GM23338 (cell line): ENCODE results near the gene ERC1. TPM values are rescaled to one million over a fixed set of nuclear protein-coding genes. Genes with fewer than 3 reads are reported as not detected.
A peak's percentile ranks its signal among the peaks of the same experiment; 100 is the strongest.

Experiments
- ATAC-seq: fragments of 200-7000 bp; cut with Tn5 transposase; 3 replicates; pipeline ENCODE4 v1.9.1; 2020
- DNase-seq: peaks from one replicate; pipeline ENCODE4 v3.0.0-alpha.2; 2015; ENCODE audit warnings: low spot score
- H2AFZ ChIP-seq: fragments of 200-600 bp; sonication (generic); 2 replicates; pipeline ENCODE4 v1.8.0; 2016; ENCODE audit warnings: antibody characterized with exemption, mild to moderate bottlenecking, moderate library complexity
- H3F3A ChIP-seq: fragments of 200-600 bp; sonication (generic); replicated peaks from 2 replicates; pipeline ENCODE4 v1.8.0; 2017; ENCODE audit warnings: antibody characterized with exemption, mixed run types, low read depth
- H3K27ac ChIP-seq: fragments of 200-600 bp; sonication (generic); 2 replicates; pipeline ENCODE4 v1.6.1; 2016; ENCODE audit warnings: low read depth
- H3K27me3 ChIP-seq: fragments of 200-600 bp; sonication (generic); 2 replicates; pipeline ENCODE4 v1.8.0; 2016; ENCODE audit warnings: mild to moderate bottlenecking, mixed run types, moderate library complexity; ENCODE audit not compliant: insufficient read depth
- H3K36me3 ChIP-seq: fragments of 200-600 bp; sonication (generic); 2 replicates; pipeline ENCODE4 v1.8.0; 2016; ENCODE audit warnings: mild to moderate bottlenecking; ENCODE audit not compliant: insufficient read depth
- H3K4me1 ChIP-seq: fragments of 200-600 bp; sonication (generic); 2 replicates; pipeline ENCODE4 v1.8.0; 2016; ENCODE audit warnings: mild to moderate bottlenecking, moderate library complexity; ENCODE audit not compliant: insufficient read depth
- H3K4me2 ChIP-seq: fragments of 200-600 bp; sonication (generic); 2 replicates; pipeline ENCODE4 v1.7.1; 2017; ENCODE audit warnings: mixed run types
- H3K4me3 ChIP-seq: fragments of 200-600 bp; sonication (generic); 2 replicates; pipeline ENCODE4 v1.6.1; 2016; ENCODE audit warnings: mixed run types
- H3K79me2 ChIP-seq: fragments of 200-600 bp; sonication (generic); replicated peaks from 2 replicates; pipeline ENCODE4 v1.8.0; 2017; ENCODE audit warnings: mild to moderate bottlenecking; ENCODE audit not compliant: insufficient read depth
- H3K9me2 ChIP-seq: fragments of 200-600 bp; sonication (generic); 2 replicates; pipeline ENCODE4 v1.8.0; 2017; ENCODE audit not compliant: insufficient read depth
- H4K20me1 ChIP-seq: fragments of 200-600 bp; sonication (generic); replicated peaks from 2 replicates; pipeline ENCODE4 v1.8.0; 2017; ENCODE audit warnings: mild to moderate bottlenecking; ENCODE audit not compliant: insufficient read depth
- H3K27ac Mint-ChIP-seq: 2 replicates; pipeline ENCODE4 v1.8.0; 2020; ENCODE audit warnings: inconsistent platforms, mild to moderate bottlenecking, moderate library complexity, mixed read lengths
- H3K27me3 Mint-ChIP-seq: 3 replicates; pipeline ENCODE4 v1.8.0; 2022; ENCODE audit warnings: low read depth, mild to moderate bottlenecking, moderate library complexity, mixed read lengths, inconsistent platforms; ENCODE audit not compliant: insufficient read depth, poor library complexity
- H3K36me3 Mint-ChIP-seq: 3 replicates; pipeline ENCODE4 v1.8.0; 2021; ENCODE audit warnings: low read depth, mild to moderate bottlenecking, inconsistent platforms, moderate library complexity, mixed read lengths
- H3K4me1 Mint-ChIP-seq: 3 replicates; pipeline ENCODE4 v1.8.0; 2020; ENCODE audit warnings: mild to moderate bottlenecking, inconsistent platforms, mixed read lengths
- H3K4me3 Mint-ChIP-seq: 3 replicates; pipeline ENCODE4 v1.8.0; 2021; ENCODE audit warnings: moderate library complexity, mild to moderate bottlenecking, inconsistent platforms, mixed read lengths
- H3K9me3 Mint-ChIP-seq: 3 replicates; pipeline ENCODE4 v1.8.0; 2020; ENCODE audit warnings: moderate library complexity, mild to moderate bottlenecking, inconsistent platforms, mixed read lengths
- CREB1 ChIP-seq: fragments of 250-450 bp; sonication (Bioruptor Pico); IDR thresholded peaks from 2 replicates; pipeline ENCODE4 v1.5.0; 2020; ENCODE audit warnings: low read depth, mild to moderate bottlenecking, moderate library complexity
- CTCF ChIP-seq, 2 experiments: fragments of 200-600 bp in 1 of 2; sonication (generic) in 1 of 2; conservative IDR thresholded peaks; 2 replicates each; pipeline versions ENCODE4 v1.5.1 to v1.6.1; 2016 to 2017; ENCODE audit warnings: antibody characterized with exemption in 2 of 2, low read depth in 2 of 2, mild to moderate bottlenecking in 2 of 2, moderate library complexity in 1 of 2
- ETS1 ChIP-seq: IDR thresholded peaks from 2 replicates; pipeline ENCODE4 v1.6.1; 2016; ENCODE audit warnings: antibody characterized with exemption
- EZH2 ChIP-seq: fragments of 200-600 bp; sonication (generic); IDR thresholded peaks from one replicate; pipeline ENCODE4 v1.8.0; 2017; ENCODE audit warnings: antibody characterized with exemption, mild to moderate bottlenecking, low read depth; ENCODE audit not compliant: unreplicated experiment
- EZH2phosphoT487 ChIP-seq: fragments of 200-600 bp; sonication (generic); IDR thresholded peaks from one replicate; pipeline ENCODE4 v1.8.1; 2018; ENCODE audit warnings: antibody characterized with exemption; ENCODE audit not compliant: unreplicated experiment
- JUNB ChIP-seq: IDR thresholded peaks from one replicate; pipeline ENCODE4 v1.6.1; 2016; ENCODE audit warnings: antibody characterized with exemption; ENCODE audit not compliant: unreplicated experiment
- NANOG ChIP-seq: IDR thresholded peaks from 2 replicates; pipeline ENCODE4 v1.6.1; 2016; ENCODE audit warnings: antibody characterized with exemption, borderline replicate concordance
- POLR2AphosphoS5 ChIP-seq: IDR thresholded peaks from 2 replicates; pipeline ENCODE4 v1.6.1; 2016; ENCODE audit warnings: antibody characterized with exemption, low read depth
- REST ChIP-seq: IDR thresholded peaks from one replicate; pipeline ENCODE4 v1.6.1; 2018; ENCODE audit warnings: antibody characterized with exemption; ENCODE audit not compliant: unreplicated experiment
- STAT1 ChIP-seq: IDR thresholded peaks from one replicate; pipeline ENCODE4 v1.6.1; 2016; ENCODE audit warnings: antibody characterized with exemption; ENCODE audit not compliant: unreplicated experiment
- ZNF114 ChIP-seq: fragments of 250-450 bp; sonication (Bioruptor Pico); IDR thresholded peaks from 2 replicates; pipeline ENCODE4 v1.5.0; 2020; ENCODE audit warnings: mild to moderate bottlenecking, moderate library complexity
- ZNF331 ChIP-seq: fragments of 250-450 bp; sonication (Bioruptor Pico); IDR thresholded peaks from 2 replicates; pipeline ENCODE4 v1.5.0; 2020; ENCODE audit warnings: low read depth, mild to moderate bottlenecking, moderate library complexity
- ZNF462 ChIP-seq: fragments of 250-450 bp; sonication (Bioruptor Pico); IDR thresholded peaks from 2 replicates; pipeline ENCODE4 v1.5.0; 2020; ENCODE audit warnings: mild to moderate bottlenecking, moderate library complexity
- polyA plus RNA-seq: library from polyadenylated mRNA; unstranded; fragments of >200 nt; fragmentation: Nextera tagmentation; extraction: Ambion mirVana; gene quantifications from 2 replicates; pipeline ENCODE4 v1.2.1, GENCODE V29; 2016
- total RNA-seq: library from RNA; depleted of rRNA; stranded (reverse); fragments of >200 nt; shearing (Covaris generic); gene quantifications from 2 replicates; pipeline ENCODE4 v1.2.3, GENCODE V29; 2014

ERC1 gene
- total and polyA plus RNA-seq, 2 experiments from 2014 or later, result 28.1 to 35.3 TPM

GRCh38 chr12:1481326-1481725, 490.3 kb downstream of the ERC1 start (continued):
- TF ChIP-seq ZNF462 (CRISPR knock-in tag) (no peak), NANOG (no peak), CTCF (conservative IDR thresholded peaks at IDR 0.05; ENCODE audit: low read depth in 2 of 2) (no peak), EZH2phosphoT487 (no peak)

- Histone ChIP-seq H3K27me3 (no peaks in the 10 kb centered on the region), H2AFZ (no peak overlapping the region), H3K36me3 (no peaks in the 10 kb centered on the region), H3K9me2 (no peaks in the 10 kb centered on the region), H3K79me2 (no peaks in the 10 kb centered on the region), H3K4me2 (no peak overlapping the region), H3K27ac (no peak overlapping the region), H3K4me1 (no peaks in the 10 kb centered on the region), H3K4me3 (no peak overlapping the region), H4K20me1 (no peaks in the 10 kb centered on the region), H3F3A (no peaks in the 10 kb centered on the region)
- Mint-ChIP-seq H3K36me3 (no peaks in the 10 kb centered on the region), H3K4me3 (no peak overlapping the region), H3K27ac (no peak overlapping the region; the same call in 1 of the 2 replicates), H3K27me3 (no peaks in the 10 kb centered on the region), H3K9me3 (no peaks in the 10 kb centered on the region), H3K4me1 (peaks cover 6% of the 10 kb centered on the region)
- ATAC-seq (peak; percentile 61), DNase-seq (no peak)
- no peak for TF ChIP-seq REST
- TF ChIP-seq JUNB, result no peak
- no peak for TF ChIP-seq ETS1
- no peak for TF ChIP-seq STAT1
- no peak for TF ChIP-seq CREB1 (CRISPR knock-in tag)
- no peak for TF ChIP-seq POLR2AphosphoS5
- TF ChIP-seq NANOG, result no peak
- no peak for TF ChIP-seq ZNF331 (CRISPR knock-in tag)
- TF ChIP-seq ZNF114 (CRISPR knock-in tag), result no peak
- no peak for TF ChIP-seq EZH2
These were observed 490.9 kb downstream of the ERC1 start for GRCh38 chr12:1481906-1482305.
